Gastroesophageal sphincter (tissue), 3 donors: ENCODE measurements around the gene TTL.

Experiments used
- POLR2A ChIP-seq, 2 donors: fragments of 450-650 bp; IDR thresholded peaks; one replicate each; pipeline ENCODE4 v1.6.1; 2017; ENCODE audit warnings: antibody characterized with exemption in 2 of 2, mild to moderate bottlenecking in 2 of 2, moderate library complexity in 1 of 2
- TF ChIP-seq, protein P1 (sequence below), 4 experiments: fragments of 200-600 bp in 2 of 4; fragments of 450-650 bp in 2 of 4; sonication (generic) in 1 of 4; IDR thresholded peaks; one replicate each; pipeline ENCODE4 v1.5.1; 2017 to 2019; ENCODE audit warnings: antibody characterized with exemption in 4 of 4, mild to moderate bottlenecking in 2 of 4, moderate library complexity in 2 of 4

- TF ChIP-seq POLR2A (IDR thresholded peaks at IDR 0.05), result no peak
- TF ChIP-seq, protein P1, sequence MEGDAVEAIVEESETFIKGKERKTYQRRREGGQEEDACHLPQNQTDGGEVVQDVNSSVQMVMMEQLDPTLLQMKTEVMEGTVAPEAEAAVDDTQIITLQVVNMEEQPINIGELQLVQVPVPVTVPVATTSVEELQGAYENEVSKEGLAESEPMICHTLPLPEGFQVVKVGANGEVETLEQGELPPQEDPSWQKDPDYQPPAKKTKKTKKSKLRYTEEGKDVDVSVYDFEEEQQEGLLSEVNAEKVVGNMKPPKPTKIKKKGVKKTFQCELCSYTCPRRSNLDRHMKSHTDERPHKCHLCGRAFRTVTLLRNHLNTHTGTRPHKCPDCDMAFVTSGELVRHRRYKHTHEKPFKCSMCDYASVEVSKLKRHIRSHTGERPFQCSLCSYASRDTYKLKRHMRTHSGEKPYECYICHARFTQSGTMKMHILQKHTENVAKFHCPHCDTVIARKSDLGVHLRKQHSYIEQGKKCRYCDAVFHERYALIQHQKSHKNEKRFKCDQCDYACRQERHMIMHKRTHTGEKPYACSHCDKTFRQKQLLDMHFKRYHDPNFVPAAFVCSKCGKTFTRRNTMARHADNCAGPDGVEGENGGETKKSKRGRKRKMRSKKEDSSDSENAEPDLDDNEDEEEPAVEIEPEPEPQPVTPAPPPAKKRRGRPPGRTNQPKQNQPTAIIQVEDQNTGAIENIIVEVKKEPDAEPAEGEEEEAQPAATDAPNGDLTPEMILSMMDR (IDR thresholded peaks at IDR 0.05), result no peak
Observed at GRCh38 chr2:112585873-112586464, 104.0 kb downstream of the TTL start.
